HG03439 (cell line): ENCODE measurements around the gene PLEKHG4.

Source experiments
- ATAC-seq: cut with Tn5 transposase; IDR thresholded peaks from one replicate; pipeline ENCODE4 v1.9.1; 2021; ENCODE audit warnings: mild to moderate bottlenecking, moderate library complexity; ENCODE audit not compliant: unreplicated experiment

The PLEKHG4 gene

GRCh38 chr16:67326472-67327309 lies 47.4 kb downstream of the PLEKHG4 start, which contains the start of the genes KCTD19 and LRRC36:
TSS of gene KCTD19 (minus strand) at chr16:67326741. CDS start at chr16:67326707, 34 bp downstream.
TSS of gene LRRC36 (plus strand) at chr16:67326815. CDS start at chr16:67326863, 48 bp downstream.
- ATAC-seq, result no peak

GRCh38 chr16:67327743-67328142 lies 48.4 kb downstream of the PLEKHG4 start:
- no peak for ATAC-seq

GRCh38 chr16:67329901-67330300 lies 50.6 kb downstream of the PLEKHG4 start:
- ATAC-seq, result no peak

DNA sequence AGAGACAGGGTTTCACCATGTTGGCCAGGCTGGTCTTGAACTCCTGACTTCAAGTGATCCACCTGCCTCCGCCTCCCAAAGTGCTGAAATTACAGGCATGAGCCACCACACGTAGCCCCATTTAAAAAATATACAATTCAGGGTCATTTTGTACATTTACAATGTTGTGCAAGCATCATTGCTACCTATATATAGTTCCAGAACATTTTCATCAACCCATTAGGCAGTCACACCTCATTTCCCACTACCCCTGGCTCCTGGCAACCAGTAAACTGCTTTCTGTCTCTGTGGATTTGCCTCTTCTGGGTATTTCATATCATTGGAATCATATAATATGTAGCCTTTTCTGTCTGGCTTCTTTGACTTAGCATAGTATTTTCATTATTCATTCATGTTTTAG lies 54.0 kb downstream of the PLEKHG4 start:
- ATAC-seq, result no peak

DNA sequence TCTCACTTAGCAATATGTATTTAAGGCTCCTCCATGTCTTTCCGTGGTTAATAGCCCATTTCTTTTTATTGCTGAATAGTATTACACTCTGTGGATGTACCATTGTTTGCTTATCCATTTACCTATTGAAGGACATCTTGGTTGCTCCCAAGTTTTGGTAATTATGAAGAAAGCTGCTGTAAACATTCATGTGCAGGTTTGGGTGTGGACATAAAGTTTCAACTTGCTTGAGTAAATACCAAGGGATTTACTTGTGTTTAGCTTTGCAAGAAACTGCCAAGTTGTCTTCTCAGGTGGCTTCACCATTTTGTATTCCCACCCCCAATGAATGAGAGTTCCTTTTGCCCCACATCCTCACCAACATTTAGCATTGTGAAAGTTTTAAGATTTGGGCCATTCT lies 56.8 kb downstream of the PLEKHG4 start:
- ATAC-seq, result no peak

DNA sequence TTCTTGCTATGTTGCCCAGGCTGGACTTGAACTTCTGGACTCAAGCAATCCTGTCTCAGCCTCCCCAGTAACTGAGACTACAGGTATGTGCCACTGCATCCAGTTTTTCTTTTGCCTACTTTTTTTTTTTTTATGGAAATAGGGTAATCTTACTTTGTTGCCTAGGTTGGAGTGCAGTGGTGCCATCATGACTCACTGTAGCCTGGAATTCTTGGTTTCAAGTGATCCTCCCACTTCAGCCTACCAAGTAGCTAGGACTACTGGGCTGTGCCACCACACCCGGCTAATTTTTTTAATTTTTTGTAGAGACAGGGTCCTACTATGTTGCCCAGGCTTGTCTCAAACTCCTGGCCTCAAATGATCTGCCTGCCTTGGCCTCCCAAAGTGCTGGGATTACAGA lies 57.3 kb downstream of the PLEKHG4 start:
- no peak for ATAC-seq
